Activated CD8-positive, alpha-beta memory T cell treated with anti-CD3 and anti-CD28 coated beads for 24 hours (primary cell): ENCODE data around the gene TTC9C.
"Not testable (repeated sequence)": the region's sequence is repeated elsewhere in the genome, so short reads cannot be mapped to it uniquely, and the experiment has no call there.

ENCODE experiments used
- DNase-seq: peaks from one replicate; pipeline ENCODE4 v3.0.0-alpha.2; 2020

Gene TTC9C

GRCh38 chr11:62728171-62728988 is at the start of gene TTC9C:
TTC9C (plus strand) TSS chr11:62728486; CDS start chr11:62728849, 363 bp downstream.
- peak; percentile 90 for DNase-seq

GRCh38 chr11:62678770-62679696 is 49.3 kb upstream of the TTC9C start, which contains the start of gene UBXN1:
UBXN1 (minus strand) TSS chr11:62679073; CDS start chr11:62678923, 150 bp downstream.
- peak; percentile 91 for DNase-seq

- DNase-seq = no peak
Measured at GRCh38 chr11:62680825-62681240, 47.5 kb upstream of the TTC9C start.

- DNase-seq = no peak
Measured at GRCh38 chr11:62682518-62682917, 45.8 kb upstream of the TTC9C start.

- DNase-seq = no peak
Measured at GRCh38 chr11:62687508-62688396, 40.5 kb upstream of the TTC9C start.

GRCh38 chr11:62688491-62688890 is 39.8 kb upstream of the TTC9C start:
- no peak for DNase-seq

GRCh38 chr11:62689421-62690183 is 38.7 kb upstream of the TTC9C start, which contains the start of gene LRRN4CL:
LRRN4CL (minus strand) TSS chr11:62689530; CDS start chr11:62688508, 1,022 bp downstream.
- DNase-seq = no peak

- DNase-seq = not testable (repeated sequence)
Measured at GRCh38 chr11:62693624-62694023, 34.7 kb upstream of the TTC9C start.

GRCh38 chr11:62694455-62695167 is 33.7 kb upstream of the TTC9C start:
- DNase-seq = peak; percentile 89

GRCh38 chr11:62702246-62702645 is 26.0 kb upstream of the TTC9C start:
- no peak for DNase-seq

- DNase-seq = not testable (repeated sequence)
Measured at GRCh38 chr11:62703921-62704320, 24.4 kb upstream of the TTC9C start.

GRCh38 chr11:62705413-62705812 is 22.9 kb upstream of the TTC9C start:
- DNase-seq = no peak

- peak; percentile 97 for DNase-seq
Measured at GRCh38 chr11:62705880-62706849, 22.1 kb upstream of the TTC9C start.

- DNase-seq = no peak
Measured at GRCh38 chr11:62706850-62707247, 21.4 kb upstream of the TTC9C start.

- no peak for DNase-seq
Measured at GRCh38 chr11:62707277-62707861, 20.9 kb upstream of the TTC9C start, which contains the start of the genes BSCL2 and GNG3. BSCL2 (minus strand) TSS chr11:62707424; CDS start chr11:62707195, 229 bp downstream. GNG3 (plus strand) TSS chr11:62707676; CDS start chr11:62708296, 620 bp downstream.

GRCh38 chr11:62708392-62708791 is 19.9 kb upstream of the TTC9C start:
- peak; percentile 64 for DNase-seq

- DNase-seq = no peak
Measured at GRCh38 chr11:62708793-62709192, 19.5 kb upstream of the TTC9C start.

GRCh38 chr11:62709247-62710000 is 18.9 kb upstream of the TTC9C start:
- peak; percentile 95 for DNase-seq
